ENCODE data around the gene NLGN4Y.
"Not testable (repeated sequence)": the region's sequence is repeated elsewhere in the genome, so short reads cannot be mapped to it uniquely, and the experiment has no call there.

Gene NLGN4Y

GRCh38 chrY:14850734-14851133 is 326.4 kb downstream of the NLGN4Y start:
- no peak overlapping the region for H3K4me3 ChIP-seq (ENCODE audit: low read depth, low read length)
- TF ChIP-seq CTCF (IDR thresholded peaks at IDR 0.05; ENCODE audit: control insufficient read depth, extremely low read depth, insufficient read depth), result no peak
- no peak for DNase-seq (ENCODE audit: low read depth)

GRCh38 chrY:14860448-14860847 is 336.1 kb downstream of the NLGN4Y start:
- no peak for DNase-seq (ENCODE audit: low read depth)
- TF ChIP-seq CTCF (IDR thresholded peaks at IDR 0.05; ENCODE audit: control insufficient read depth, extremely low read depth, insufficient read depth), result no peak
- H3K4me3 ChIP-seq (ENCODE audit: low read depth, low read length), result no peak overlapping the region

GRCh38 chrY:14861033-14861432 is 336.7 kb downstream of the NLGN4Y start:
- not testable (repeated sequence) for H3K4me3 ChIP-seq (ENCODE audit: low read depth, low read length)

GRCh38 chrY:14871971-14872370 is 347.6 kb downstream of the NLGN4Y start:
- no peak overlapping the region for H3K4me3 ChIP-seq (ENCODE audit: low read depth, low read length)
- DNase-seq (ENCODE audit: low read depth), result no peak
- no peak for TF ChIP-seq CTCF (IDR thresholded peaks at IDR 0.05; ENCODE audit: control insufficient read depth, extremely low read depth, insufficient read depth)

More at GRCh38 chrY:14861033-14861432, 336.7 kb downstream of the NLGN4Y start:
- DNase-seq (ENCODE audit: low read depth), result not testable (repeated sequence)
